Activated T-helper 2 cell treated with anti-CD3 and anti-CD28 coated beads, Interferon-gamma antibody, Interleukin-2, Interleukin-4, amounts not matched to agents 10 μg/mL and 5 μg/mL and 100 μg/mL, durations not matched to agents 14 hours and 24 hours and 36 hours (primary cell): ENCODE measurements around the gene GSG1. TPM values are rescaled to one million over a fixed set of nuclear protein-coding genes. Genes with fewer than 3 reads are reported as not detected.
A peak's percentile ranks its signal among the peaks of the same experiment; 100 is the strongest.

Source experiments
- DNase-seq: peaks from one replicate; pipeline ENCODE4 v3.0.0; 2021; ENCODE audit warnings: low spot score
- H3K27ac Mint-ChIP-seq: one replicate; pipeline ENCODE4 v1.8.0; 2021; ENCODE audit warnings: mixed read lengths
- H3K27me3 Mint-ChIP-seq: one replicate; pipeline ENCODE4 v1.8.0; 2021; ENCODE audit warnings: low read depth, mixed read lengths
- H3K36me3 Mint-ChIP-seq: one replicate; pipeline ENCODE4 v1.8.0; 2021; ENCODE audit warnings: low read depth, mixed read lengths
- H3K4me1 Mint-ChIP-seq: one replicate; pipeline ENCODE4 v1.8.0; 2021; ENCODE audit warnings: low read depth, mixed read lengths
- H3K4me3 Mint-ChIP-seq: one replicate; pipeline ENCODE4 v1.8.0; 2021; ENCODE audit warnings: low read depth, mild to moderate bottlenecking, moderate library complexity, mixed read lengths
- H3K9me3 Mint-ChIP-seq: one replicate; pipeline ENCODE4 v1.8.0; 2021; ENCODE audit warnings: mixed read lengths
- intact Hi-C: fragments of 100-400 bp; cut with micrococcal nuclease; formaldehyde crosslinking; loops from one replicate; pipeline ENCODE4 v1.15.1; 2023
- total RNA-seq: library from RNA; stranded (reverse); gene quantifications from 2 replicates; pipeline ENCODE4 v1.2.3, GENCODE V29; 2022

GSG1 gene
- total RNA-seq = not detected in 2 replicates

DNA sequence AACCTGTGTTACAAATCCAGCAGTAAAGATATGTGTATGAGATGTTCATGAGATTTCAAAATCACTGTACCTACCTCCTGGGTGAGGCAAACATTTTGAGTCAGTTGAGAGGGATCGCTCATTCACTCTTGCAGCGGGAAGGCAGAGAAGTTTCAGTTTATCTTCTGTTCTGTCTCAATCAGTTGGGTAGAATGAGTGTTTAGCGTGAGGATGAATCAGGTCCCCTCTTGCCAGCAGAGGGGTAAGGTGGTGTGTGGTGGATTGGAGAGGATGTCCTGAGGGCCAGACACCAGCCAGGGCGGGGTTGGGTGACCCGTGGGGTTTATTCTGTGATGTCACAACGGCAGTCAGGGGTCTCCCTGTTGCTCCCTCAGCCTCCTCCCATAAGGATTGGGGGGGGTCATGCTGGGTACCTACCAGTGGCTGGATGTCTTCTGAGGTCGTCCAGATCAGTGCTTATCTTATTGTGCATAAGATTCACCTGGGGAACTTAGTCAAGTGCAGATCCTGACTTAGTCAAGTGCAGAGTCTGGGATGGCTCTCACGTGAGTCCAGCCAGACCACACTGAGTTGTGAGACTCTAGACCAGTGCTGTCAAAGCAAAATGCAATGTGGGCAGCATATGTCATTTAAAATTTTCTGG lies at the start of gene GSG1:
GSG1 (minus strand) TSS at position 277 of the 643 bp plus-strand sequence; CDS start at position 122, 155 bp downstream.
- Mint-ChIP-seq H3K27ac (no peak within 1 kb of the TSS), H3K9me3 (no peaks in the 10 kb centered on the region), H3K36me3 (no peaks in the 10 kb centered on the region), H3K27me3 (peaks cover 14% of the 10 kb centered on the region), H3K4me1 (peaks cover 37% of the 10 kb centered on the region), H3K4me3 (peak within 1 kb of the TSS; percentile 51)
- DNase-seq = no peak
- intact Hi-C loops = loop anchor here (5.0 kb wide), 2 partner anchors 316 to 1669 kb away; partner anchors contain the start of gene APOLD1

DNA sequence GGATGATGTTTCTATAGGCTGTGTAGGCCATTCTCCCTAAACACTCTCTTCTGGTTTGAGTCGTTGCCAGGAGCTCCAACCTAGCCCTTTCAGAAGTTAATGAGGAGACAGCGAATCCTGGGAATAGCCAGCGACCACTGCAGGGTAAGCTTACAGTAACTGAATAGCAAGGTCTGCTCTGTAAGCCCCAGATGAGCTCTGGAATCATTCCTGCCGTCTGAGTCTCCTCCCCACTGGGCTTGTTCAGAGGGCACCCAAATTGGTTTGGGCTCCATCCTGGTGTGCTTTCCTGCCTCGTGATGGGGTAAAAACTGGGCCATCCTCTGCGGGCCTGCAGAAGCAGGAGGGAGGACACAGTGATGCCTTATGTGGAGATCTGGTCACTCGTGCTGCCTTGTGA lies 49.7 kb upstream of the GSG1 start:
- no peaks in the 10 kb centered on the region for H3K4me1 Mint-ChIP-seq
- H3K27ac Mint-ChIP-seq = no peak overlapping the region
- no peaks in the 10 kb centered on the region for H3K36me3 Mint-ChIP-seq
- intact Hi-C loops = no loop called here
- peaks cover 34% of the 10 kb centered on the region for H3K27me3 Mint-ChIP-seq
- H3K9me3 Mint-ChIP-seq = no peaks in the 10 kb centered on the region
- DNase-seq = no peak
- no peak overlapping the region for H3K4me3 Mint-ChIP-seq

DNA sequence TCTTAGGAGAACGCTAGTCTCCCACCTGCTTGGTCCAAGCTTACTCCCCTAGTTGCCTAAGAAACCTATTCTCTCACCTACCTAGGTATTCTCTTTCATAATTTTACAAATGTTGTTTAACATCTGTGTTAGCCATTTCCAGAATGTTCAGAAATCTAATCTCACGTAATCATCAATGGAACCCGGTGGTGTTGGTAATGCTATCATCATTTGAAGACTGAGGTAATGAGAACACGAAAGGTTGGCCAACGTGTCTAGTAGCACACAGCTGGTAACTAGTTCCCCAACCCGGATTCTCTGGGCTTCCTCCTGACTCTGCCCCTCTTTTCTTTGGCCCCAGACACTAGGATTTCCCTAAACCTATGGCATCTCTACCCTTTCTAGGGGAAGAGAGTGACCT lies 49.3 kb upstream of the GSG1 start:
- Mint-ChIP-seq H3K4me1 (no peaks in the 10 kb centered on the region), H3K27ac (no peak overlapping the region)

DNA sequence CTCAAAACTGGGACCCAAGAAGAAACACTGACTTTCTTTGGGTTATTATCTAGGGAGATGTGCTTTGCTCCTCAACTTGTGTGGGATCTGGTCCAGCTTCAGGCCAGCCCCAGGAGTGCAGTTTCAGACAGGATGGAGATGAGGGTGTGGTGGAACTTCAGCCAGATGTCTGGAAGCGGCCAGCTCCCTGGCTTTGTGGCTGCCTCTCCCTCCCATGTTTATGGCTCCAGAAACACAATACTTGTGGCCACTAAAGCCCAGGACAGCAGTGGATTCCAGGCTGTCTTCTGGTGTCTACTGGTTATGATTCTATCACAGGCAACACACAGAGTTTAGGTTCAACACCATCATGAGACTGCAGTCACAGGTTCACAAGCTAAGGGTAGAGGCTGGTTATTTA lies 48.8 kb upstream of the GSG1 start:
- no peaks in the 10 kb centered on the region for H3K36me3 Mint-ChIP-seq
- H3K27me3 Mint-ChIP-seq = peaks cover 30% of the 10 kb centered on the region
- no peak overlapping the region for H3K4me3 Mint-ChIP-seq
- intact Hi-C loops = no loop called here
- DNase-seq = no peak
- H3K4me1 Mint-ChIP-seq = no peaks in the 10 kb centered on the region
- no peaks in the 10 kb centered on the region for H3K9me3 Mint-ChIP-seq
- no peak overlapping the region for H3K27ac Mint-ChIP-seq

More for the DNA sequence above, 49.3 kb upstream of the GSG1 start:
- intact Hi-C loops = no loop called here
- Mint-ChIP-seq H3K9me3 (no peaks in the 10 kb centered on the region), H3K27me3 (peaks cover 32% of the 10 kb centered on the region), H3K36me3 (no peaks in the 10 kb centered on the region), H3K4me3 (no peak overlapping the region)
- DNase-seq = no peak

DNA sequence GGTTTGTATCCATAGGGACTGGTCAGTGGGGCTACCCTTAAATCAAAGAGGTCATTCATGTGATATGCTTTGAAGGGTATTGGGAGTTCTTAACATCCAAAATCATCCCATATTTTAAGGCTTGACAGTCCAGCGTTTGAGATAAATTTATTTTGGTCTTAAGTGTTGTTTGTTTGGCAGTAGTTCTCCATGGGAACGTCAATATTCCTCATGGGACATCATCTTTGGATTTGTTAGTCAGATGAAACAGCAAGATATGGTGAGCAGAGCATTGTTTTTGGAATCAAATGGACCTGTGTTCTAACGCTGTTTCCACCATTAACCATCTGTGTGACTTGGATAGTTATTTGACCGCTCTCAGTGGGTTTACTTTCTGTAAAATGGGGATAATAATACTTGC lies 45.9 kb upstream of the GSG1 start:
- no peak for DNase-seq
- Mint-ChIP-seq H3K27me3 (peaks cover 26% of the 10 kb centered on the region), H3K4me1 (peaks cover 3% of the 10 kb centered on the region), H3K9me3 (no peaks in the 10 kb centered on the region), H3K27ac (no peak overlapping the region), H3K4me3 (no peak overlapping the region), H3K36me3 (no peaks in the 10 kb centered on the region)
- intact Hi-C loops = no loop called here

DNA sequence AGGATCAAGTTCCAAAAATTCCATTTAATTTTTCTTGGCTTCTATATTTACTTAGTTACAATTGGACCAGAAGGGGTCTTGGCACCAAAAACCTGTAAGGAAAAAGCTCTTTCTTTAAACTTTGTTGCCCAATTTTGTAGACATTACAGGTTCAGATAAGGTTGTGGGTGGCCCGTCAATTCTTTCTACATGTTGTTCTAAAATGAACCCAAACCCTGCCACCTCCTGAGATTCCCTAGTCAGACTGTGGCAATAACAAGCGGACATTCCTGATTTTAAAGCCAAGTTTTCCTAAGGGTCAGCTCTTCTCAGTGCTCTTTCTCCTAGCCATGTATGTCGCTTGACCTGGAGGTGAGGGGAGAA lies 45.0 kb upstream of the GSG1 start:
- Mint-ChIP-seq H3K36me3 (no peaks in the 10 kb centered on the region), H3K9me3 (no peaks in the 10 kb centered on the region), H3K27me3 (peaks cover 22% of the 10 kb centered on the region), H3K4me1 (peaks cover 11% of the 10 kb centered on the region), H3K27ac (no peak overlapping the region), H3K4me3 (no peak overlapping the region)
- intact Hi-C loops = no loop called here
- DNase-seq = no peak

DNA sequence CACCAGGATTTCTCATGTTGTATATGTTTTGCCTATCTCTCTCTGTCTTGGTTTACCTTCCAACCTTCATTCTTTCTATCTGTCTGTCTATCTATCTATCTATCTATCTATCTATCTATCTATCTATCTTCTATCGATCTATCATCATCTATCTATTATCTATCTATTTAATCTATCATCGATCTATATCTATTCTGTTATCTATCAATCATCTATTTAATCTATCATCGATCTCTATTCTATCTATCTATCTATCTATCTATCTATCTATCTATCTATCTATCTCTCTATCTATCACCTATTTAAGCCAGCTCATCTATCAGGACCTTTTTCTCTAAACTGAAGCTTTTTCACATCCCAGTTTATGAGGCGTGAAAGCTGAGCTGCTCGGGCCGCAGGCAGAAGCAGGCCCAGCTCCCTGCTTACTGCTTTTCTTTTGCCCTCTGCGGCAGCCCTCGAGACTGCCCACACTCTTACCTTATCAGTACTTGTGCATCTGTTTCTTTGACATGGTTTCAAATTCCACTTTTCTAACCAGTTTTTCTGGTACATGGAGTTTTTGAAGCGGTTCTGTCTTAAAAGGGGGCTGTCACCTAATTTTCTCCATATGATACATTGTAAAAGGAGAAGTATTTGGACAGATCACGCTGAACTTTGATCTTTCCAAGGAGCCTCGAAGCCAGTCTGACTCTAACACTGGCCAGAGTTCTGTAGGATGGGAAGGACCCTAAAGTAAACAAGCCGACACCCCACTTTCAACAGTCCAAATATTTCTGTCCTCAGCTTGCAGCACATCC lies 44.4 kb upstream of the GSG1 start:
- no peak for DNase-seq
- Mint-ChIP-seq H3K4me3 (no peak overlapping the region), H3K9me3 (no peaks in the 10 kb centered on the region), H3K27ac (no peak overlapping the region), H3K27me3 (peaks cover 21% of the 10 kb centered on the region), H3K36me3 (no peaks in the 10 kb centered on the region), H3K4me1 (peaks cover 11% of the 10 kb centered on the region)
- intact Hi-C loops = no loop called here

DNA sequence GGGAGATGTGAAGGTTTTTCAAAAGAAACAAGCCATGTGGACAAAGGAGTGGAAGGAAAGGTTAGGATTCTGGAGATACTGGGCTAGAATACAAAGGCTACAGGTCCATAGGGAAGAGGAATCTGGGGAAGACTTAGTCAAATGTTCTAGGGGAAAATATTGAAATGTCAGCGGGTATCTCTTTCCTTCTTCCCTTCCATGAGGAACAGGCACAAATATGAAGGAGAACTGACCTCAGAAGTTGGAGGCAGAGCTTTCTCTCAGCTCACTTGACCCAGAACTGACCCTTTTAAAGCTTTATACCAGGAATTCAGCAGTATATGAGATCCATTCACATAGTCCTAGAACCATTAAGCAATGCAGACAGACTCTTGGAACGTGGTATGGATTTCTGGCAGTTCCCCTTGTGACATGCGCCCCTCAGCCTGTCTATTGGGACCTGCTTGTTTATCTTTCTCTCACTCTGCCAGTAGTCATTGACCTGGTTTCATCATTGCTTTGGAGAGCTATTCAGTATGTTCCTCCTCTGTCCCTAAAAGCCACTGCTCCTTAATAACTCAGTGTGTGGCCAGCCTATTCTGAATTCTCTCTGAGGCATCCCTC lies 43.0 kb upstream of the GSG1 start:
- H3K4me1 Mint-ChIP-seq = peaks cover 11% of the 10 kb centered on the region
- peaks cover 16% of the 10 kb centered on the region for H3K27me3 Mint-ChIP-seq

DNA sequence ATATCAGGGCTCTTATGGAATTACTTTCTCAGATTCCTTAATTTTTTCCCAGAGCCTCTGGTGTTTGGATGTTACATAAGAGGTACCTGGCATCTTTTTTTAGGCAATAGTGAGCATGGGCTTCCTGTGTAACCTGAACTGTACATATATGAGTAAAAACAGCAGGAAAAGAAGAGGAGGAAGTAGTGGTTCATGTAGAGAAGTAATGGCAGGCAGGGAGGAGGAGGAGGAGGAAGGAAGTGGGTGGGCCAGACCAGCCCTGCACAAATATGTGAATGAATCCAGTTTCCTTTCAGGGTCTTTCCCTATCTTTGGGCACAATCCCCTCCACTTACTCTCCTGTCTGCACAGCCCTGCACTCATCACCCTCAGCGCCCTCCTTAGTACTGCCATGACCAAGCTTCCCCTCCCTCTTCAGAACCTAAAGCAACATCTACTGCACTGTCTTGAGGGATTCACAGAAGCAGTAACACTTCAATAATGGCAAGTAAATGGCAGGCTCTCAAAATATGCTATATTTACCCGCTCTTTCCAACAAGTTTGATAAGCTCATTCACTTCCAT lies 40.9 kb upstream of the GSG1 start:
- H3K9me3 Mint-ChIP-seq = no peaks in the 10 kb centered on the region
- no peak overlapping the region for H3K27ac Mint-ChIP-seq
- H3K27me3 Mint-ChIP-seq = peaks cover 10% of the 10 kb centered on the region
- peaks cover 11% of the 10 kb centered on the region for H3K4me1 Mint-ChIP-seq
- no peak for DNase-seq
- H3K36me3 Mint-ChIP-seq = no peaks in the 10 kb centered on the region
- no peak overlapping the region for H3K4me3 Mint-ChIP-seq
- intact Hi-C loops = no loop called here

More for the DNA sequence above, 43.0 kb upstream of the GSG1 start:
- no peak overlapping the region for H3K4me3 Mint-ChIP-seq
- intact Hi-C loops = no loop called here
- no peak for DNase-seq
- H3K9me3 Mint-ChIP-seq = no peaks in the 10 kb centered on the region
- H3K27ac Mint-ChIP-seq = no peak overlapping the region
- H3K36me3 Mint-ChIP-seq = no peaks in the 10 kb centered on the region

DNA sequence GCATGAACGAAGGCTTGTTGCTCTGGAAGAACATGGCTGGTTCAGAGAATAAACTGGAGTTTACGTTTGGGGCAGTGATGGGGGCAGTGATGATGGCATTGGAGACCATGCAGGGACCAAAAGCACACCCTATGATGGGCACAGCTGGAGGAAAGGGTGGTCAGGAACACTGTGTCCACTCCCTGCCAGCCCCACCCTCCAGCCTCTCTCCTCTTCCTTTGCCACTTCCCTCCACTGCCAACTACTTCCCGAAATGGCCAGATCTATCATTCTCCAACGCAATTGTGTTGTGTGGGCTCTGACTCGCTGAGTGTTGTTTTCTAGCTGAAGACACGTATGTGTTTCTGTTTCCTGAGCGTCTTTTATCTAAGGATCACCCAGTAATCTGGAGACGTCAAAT lies 39.3 kb upstream of the GSG1 start:
- H3K4me1 Mint-ChIP-seq = peaks cover 11% of the 10 kb centered on the region
- H3K27me3 Mint-ChIP-seq = peaks cover 7% of the 10 kb centered on the region
- H3K4me3 Mint-ChIP-seq = no peak overlapping the region
- DNase-seq = no peak
- H3K9me3 Mint-ChIP-seq = no peaks in the 10 kb centered on the region
- no peaks in the 10 kb centered on the region for H3K36me3 Mint-ChIP-seq
- H3K27ac Mint-ChIP-seq = no peak overlapping the region
- intact Hi-C loops = no loop called here

DNA sequence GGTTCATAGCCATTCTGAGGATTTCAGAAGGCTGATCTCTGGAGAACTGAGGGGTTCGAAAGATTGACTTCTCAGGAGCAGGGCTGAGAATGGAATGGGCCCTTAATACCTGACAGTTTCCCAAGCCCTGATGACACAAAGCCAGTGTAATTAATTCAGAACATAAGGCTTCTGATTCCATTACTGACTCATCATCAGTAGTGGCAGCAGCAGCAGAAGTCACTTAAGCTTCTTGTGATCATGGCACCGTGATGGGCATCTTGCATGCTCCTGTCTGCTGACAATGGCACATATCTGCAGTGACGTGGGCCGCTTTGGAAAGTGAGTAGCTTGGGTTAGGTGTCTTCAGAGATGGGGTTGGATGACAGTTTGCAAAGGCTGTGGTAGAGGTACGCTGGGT lies 38.2 kb upstream of the GSG1 start:
- intact Hi-C loops = no loop called here
- no peak overlapping the region for H3K4me3 Mint-ChIP-seq
- DNase-seq = no peak
- no peaks in the 10 kb centered on the region for H3K36me3 Mint-ChIP-seq
- no peak overlapping the region for H3K27ac Mint-ChIP-seq
- no peaks in the 10 kb centered on the region for H3K9me3 Mint-ChIP-seq
- H3K4me1 Mint-ChIP-seq = peaks cover 11% of the 10 kb centered on the region
- peaks cover 7% of the 10 kb centered on the region for H3K27me3 Mint-ChIP-seq

DNA sequence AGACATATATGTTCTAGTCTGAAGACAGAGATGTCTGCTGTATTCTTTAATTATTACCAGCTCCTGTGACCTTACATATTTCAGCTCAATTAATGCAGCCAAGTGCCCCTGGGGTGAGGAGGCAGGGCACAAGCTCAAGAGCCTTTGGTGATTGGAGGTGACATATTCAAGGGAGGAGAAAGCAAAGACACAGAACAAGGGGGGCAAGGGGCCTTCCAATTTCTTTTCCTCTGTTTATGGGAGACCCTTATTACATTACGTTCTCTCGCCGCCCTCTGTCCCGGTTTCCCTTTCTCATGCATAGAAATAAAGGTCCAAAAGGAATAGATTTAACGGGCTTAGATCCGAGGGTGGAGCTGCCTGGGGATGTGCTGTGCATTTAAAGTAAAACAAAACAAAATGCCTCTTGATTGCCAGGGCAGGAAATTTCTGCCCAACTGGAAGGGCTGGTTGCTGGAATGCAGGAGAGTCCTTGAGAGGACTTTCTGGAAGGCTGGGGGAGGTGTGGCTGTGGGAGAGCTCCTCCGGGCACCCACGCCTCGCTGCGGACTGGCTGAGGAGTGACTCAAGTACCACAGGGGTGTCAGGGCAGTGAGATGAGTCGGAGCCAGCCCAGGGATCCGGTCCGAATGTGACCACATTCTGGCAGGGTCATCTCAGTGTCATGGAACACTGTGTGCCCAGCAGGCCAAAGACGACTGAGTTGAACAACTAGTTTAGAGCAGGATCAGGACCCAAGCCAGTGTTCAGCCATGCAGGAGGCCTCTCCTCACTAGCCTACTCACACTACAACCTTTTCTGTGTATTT lies 32.1 kb upstream of the GSG1 start:
- Mint-ChIP-seq H3K27ac (no peak overlapping the region), H3K27me3 (peaks cover 17% of the 10 kb centered on the region), H3K9me3 (no peaks in the 10 kb centered on the region), H3K4me3 (no peak overlapping the region), H3K4me1 (no peaks in the 10 kb centered on the region), H3K36me3 (no peaks in the 10 kb centered on the region)
- intact Hi-C loops = no loop called here
- DNase-seq = no peak
